HEK293 (cell line): ENCODE results near the gene DCTN4.

Experiments
- CTCF ChIA-PET: fragments of 350-600 bp; formaldehyde crosslinking; extraction: SDS; loops from one replicate; lab custom pipeline; 2021; ENCODE audit warnings: antibody characterized with exemption; lab: Yijun Ruan, JAX
- POLR2A ChIA-PET: fragments of 300-600 bp; formaldehyde crosslinking; extraction: SDS; loops from one replicate; lab custom pipeline; 2020; ENCODE audit warnings: antibody characterized with exemption, inconsistent platforms; lab: Yijun Ruan, JAX
- H3K27ac ChIP-seq: fragments of 200-500 bp; sonication (Bioruptor generic); 2 replicates; pipeline ENCODE4 v1.5.1; 2014; ENCODE audit warnings: low read depth, low read length, control low read depth, inconsistent platforms; ENCODE audit errors: extremely low read depth
- H3K36me3 ChIP-seq, 2 experiments: fragments of 200-500 bp in 1 of 2; sonication (Bioruptor generic) in 1 of 2; 1 replicate in 1 of 2; 2 replicates in 1 of 2; pipeline ENCODE4 v1.5.1; 2014 to 2017; ENCODE audit warnings: inconsistent platforms in 2 of 2, low read length in 2 of 2; ENCODE audit not compliant: control insufficient read depth in 2 of 2, insufficient read depth in 1 of 2
- H3K4me1 ChIP-seq: fragments of 200-500 bp; sonication (Bioruptor generic); 2 replicates; pipeline ENCODE4 v1.5.1; 2014; ENCODE audit warnings: mild to moderate bottlenecking, low read length, inconsistent platforms; ENCODE audit not compliant: control insufficient read depth, insufficient read depth
- H3K4me3 ChIP-seq: 2 replicates; pipeline ENCODE4 v1.5.1; 2011; ENCODE audit warnings: low read depth, mild to moderate bottlenecking, control low read depth, low read length, moderate library complexity
- H3K9me3 ChIP-seq: fragments of 200-500 bp; sonication (Bioruptor generic); 2 replicates; pipeline ENCODE4 v1.5.1; 2014; ENCODE audit warnings: low read depth, low read length, inconsistent platforms; ENCODE audit not compliant: control insufficient read depth, insufficient read depth
- FEZF1 ChIP-seq: fragments of 450-650 bp; formaldehyde crosslinking; IDR thresholded peaks from 2 replicates; pipeline ENCODE4 v1.5.1; 2016; ENCODE audit warnings: missing biosample characterization, missing genetic modification characterization
- HOXD13 ChIP-seq: sonication (generic); formaldehyde crosslinking; IDR thresholded peaks from 2 replicates; pipeline ENCODE4 v1.8.0; 2022; ENCODE audit warnings: missing genetic modification reagents, borderline replicate concordance
- IKZF3 ChIP-seq: fragments of 450-650 bp; IDR thresholded peaks from 2 replicates; pipeline ENCODE4 v1.5.0; 2018; ENCODE audit warnings: missing biosample characterization, mild to moderate bottlenecking, missing genetic modification characterization, moderate library complexity
- MEIS1 ChIP-seq: sonication (generic); formaldehyde crosslinking; IDR thresholded peaks from 2 replicates; pipeline ENCODE4 v1.8.1; 2022; ENCODE audit warnings: missing genetic modification reagents, mild to moderate bottlenecking, borderline replicate concordance
- SP3 ChIP-seq: fragments of 450-650 bp; formaldehyde crosslinking; IDR thresholded peaks from 2 replicates; pipeline ENCODE4 v1.5.1; 2016; ENCODE audit warnings: missing biosample characterization, missing genetic modification characterization
- YY1 ChIP-seq: fragments of 450-650 bp; formaldehyde crosslinking; IDR thresholded peaks from 2 replicates; pipeline ENCODE4 v1.5.1; 2018; ENCODE audit warnings: missing biosample characterization, missing genetic modification characterization
- ZNF239 ChIP-seq: fragments of 450-650 bp; formaldehyde crosslinking; IDR thresholded peaks from 2 replicates; pipeline ENCODE4 v1.5.1; 2016; ENCODE audit warnings: missing biosample characterization, missing genetic modification characterization
- ZNF394 ChIP-seq: fragments of 450-650 bp; formaldehyde crosslinking; IDR thresholded peaks from 2 replicates; pipeline ENCODE4 v1.5.1; 2016; ENCODE audit warnings: missing biosample characterization, missing genetic modification characterization, mild to moderate bottlenecking, moderate library complexity, borderline replicate concordance
- ZNF670 ChIP-seq: fragments of 450-650 bp; formaldehyde crosslinking; IDR thresholded peaks from 2 replicates; pipeline ENCODE4 v1.5.1; 2016; ENCODE audit warnings: missing biosample characterization, missing genetic modification characterization, low read depth
- ZNF791 ChIP-seq: fragments of 450-650 bp; formaldehyde crosslinking; IDR thresholded peaks from 2 replicates; pipeline ENCODE4 v1.5.1; 2016; ENCODE audit warnings: missing biosample characterization, missing genetic modification characterization
- ZNF837 ChIP-seq: fragments of 450-650 bp; formaldehyde crosslinking; IDR thresholded peaks from 2 replicates; pipeline ENCODE4 v1.5.1; 2016; ENCODE audit warnings: missing biosample characterization, missing genetic modification characterization
- ZSCAN30 ChIP-seq: fragments of 450-650 bp; IDR thresholded peaks from 2 replicates; pipeline ENCODE4 v1.5.1; 2018; ENCODE audit warnings: missing biosample characterization, mild to moderate bottlenecking, missing genetic modification characterization, moderate library complexity
- TF ChIP-seq, protein P1 (sequence below): fragments of 450-650 bp; IDR thresholded peaks from 2 replicates; pipeline ENCODE4 v1.5.1; 2018; ENCODE audit warnings: missing biosample characterization, missing genetic modification characterization
- TF ChIP-seq, protein P2 (sequence below): fragments of 450-650 bp; formaldehyde crosslinking; IDR thresholded peaks from 2 replicates; pipeline ENCODE4 v1.5.1; 2016; ENCODE audit warnings: missing biosample characterization, missing genetic modification characterization
- TF ChIP-seq, protein P3 (sequence below): fragments of 450-650 bp; formaldehyde crosslinking; IDR thresholded peaks from 2 replicates; pipeline ENCODE4 v1.5.1; 2016; ENCODE audit warnings: missing biosample characterization, missing genetic modification characterization
- TF ChIP-seq, protein P4 (sequence below): fragments of 450-650 bp; formaldehyde crosslinking; IDR thresholded peaks from 2 replicates; pipeline ENCODE4 v1.5.1; 2017; ENCODE audit warnings: missing biosample characterization, missing genetic modification characterization
- TF ChIP-seq, protein P5 (sequence below): fragments of 450-650 bp; formaldehyde crosslinking; IDR thresholded peaks from 2 replicates; pipeline ENCODE4 v1.5.1; 2016; ENCODE audit warnings: missing biosample characterization, missing genetic modification characterization
- TF ChIP-seq, protein P6 (sequence below): fragments of 450-650 bp; formaldehyde crosslinking; IDR thresholded peaks from 2 replicates; pipeline ENCODE4 v1.5.1; 2016; ENCODE audit warnings: missing biosample characterization, missing genetic modification characterization
- TF ChIP-seq, protein P7 (sequence below): fragments of 450-650 bp; formaldehyde crosslinking; IDR thresholded peaks from 2 replicates; pipeline ENCODE4 v1.5.1; 2016; ENCODE audit warnings: missing biosample characterization, missing genetic modification characterization, low read depth
- TF ChIP-seq, protein P8 (sequence below): fragments of 450-650 bp; formaldehyde crosslinking; IDR thresholded peaks from 2 replicates; pipeline ENCODE4 v1.5.1; 2017; ENCODE audit warnings: missing biosample characterization, missing genetic modification characterization

Gene DCTN4

DNA sequence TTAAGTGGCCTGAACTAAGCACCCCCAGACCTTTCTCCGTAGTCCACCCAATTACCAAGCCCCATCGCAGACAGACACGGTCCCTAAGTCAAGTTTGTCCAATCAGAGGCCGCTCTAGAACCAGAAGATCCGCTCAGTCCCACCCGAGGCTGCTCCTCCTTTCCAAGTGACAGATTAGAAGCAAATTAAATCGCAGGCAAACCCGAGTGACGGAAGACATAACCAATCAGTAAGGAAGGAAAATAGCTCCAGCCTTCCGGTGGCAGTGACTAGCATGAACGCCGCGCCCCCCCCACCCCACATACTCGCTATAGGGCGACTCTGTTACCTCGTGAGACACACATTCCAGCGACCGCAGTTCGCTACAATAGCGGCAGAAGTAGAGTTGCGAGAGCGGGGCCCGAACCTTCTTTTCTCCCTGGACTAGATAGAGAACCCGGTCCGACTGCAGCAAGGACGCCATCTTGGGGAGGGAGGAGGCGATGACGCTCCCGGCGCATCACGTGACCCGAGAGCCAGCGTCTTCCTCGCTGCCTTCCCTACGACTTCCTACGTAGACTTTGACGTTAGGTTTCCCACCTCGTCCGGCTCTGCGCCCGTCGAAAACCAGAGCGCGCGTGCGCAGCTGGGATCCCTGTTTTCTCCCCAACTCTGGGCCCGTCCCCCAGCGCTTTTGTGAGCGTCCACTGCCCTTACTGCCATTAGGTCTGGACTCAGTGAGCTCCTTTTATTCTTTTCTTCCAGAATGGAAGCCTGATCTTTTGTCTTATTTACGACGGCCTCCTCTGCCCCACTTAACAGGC, at the start of gene DCTN4:
TSS of gene DCTN4 (minus strand) at position 487 of the 803 bp plus-strand sequence. CDS start at position 463, 24 bp downstream.
- Histone ChIP-seq H3K27ac (peak within 1 kb of the TSS; percentile 77), H3K36me3 (peaks cover 27% of the 10 kb centered on the region in 2 experiments), H3K9me3 (no peaks in the 10 kb centered on the region), H3K4me3 (peak within 1 kb of the TSS; percentile 61), H3K4me1 (peaks cover 12% of the 10 kb centered on the region)
- ChIA-PET CTCF (interaction anchor here (0.5 to 2.9 kb wide), 7 partner anchors 14 to 356 kb away, joined by 3 to 10 read pairs (median 3); partner anchors contain the start of gene IRGM), POLR2A (interaction anchor here (0.6 to 1.9 kb wide), 12 partner anchors 8 to 952 kb away, joined by 3 to 11 read pairs (median 4); partner anchors contain the start of genes RBM22 and SMIM3)
- TF ChIP-seq ZSCAN30 (tag by site-specific recombination) (peak; percentile 50), ZNF791 (no peak), MEIS1 (CRISPR knock-in tag) (no peak), IKZF3 (tag by site-specific recombination) (peak; percentile 91), ZNF670 (tag by site-specific recombination) (no peak), ZNF837 (tag by site-specific recombination) (no peak), ZNF239 (tag by site-specific recombination) (no peak), ZNF394 (tag by site-specific recombination) (peak; percentile 75), HOXD13 (CRISPR knock-in tag) (no peak), SP3 (tag by site-specific recombination) (peak; percentile 86), YY1 (tag by site-specific recombination) (peak; percentile 95), FEZF1 (tag by site-specific recombination) (no peak)
- TF ChIP-seq, protein P1, sequence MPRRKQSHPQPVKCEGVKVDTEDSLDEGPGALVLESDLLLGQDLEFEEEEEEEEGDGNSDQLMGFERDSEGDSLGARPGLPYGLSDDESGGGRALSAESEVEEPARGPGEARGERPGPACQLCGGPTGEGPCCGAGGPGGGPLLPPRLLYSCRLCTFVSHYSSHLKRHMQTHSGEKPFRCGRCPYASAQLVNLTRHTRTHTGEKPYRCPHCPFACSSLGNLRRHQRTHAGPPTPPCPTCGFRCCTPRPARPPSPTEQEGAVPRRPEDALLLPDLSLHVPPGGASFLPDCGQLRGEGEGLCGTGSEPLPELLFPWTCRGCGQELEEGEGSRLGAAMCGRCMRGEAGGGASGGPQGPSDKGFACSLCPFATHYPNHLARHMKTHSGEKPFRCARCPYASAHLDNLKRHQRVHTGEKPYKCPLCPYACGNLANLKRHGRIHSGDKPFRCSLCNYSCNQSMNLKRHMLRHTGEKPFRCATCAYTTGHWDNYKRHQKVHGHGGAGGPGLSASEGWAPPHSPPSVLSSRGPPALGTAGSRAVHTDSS = peak; percentile 92
- TF ChIP-seq, protein P2, sequence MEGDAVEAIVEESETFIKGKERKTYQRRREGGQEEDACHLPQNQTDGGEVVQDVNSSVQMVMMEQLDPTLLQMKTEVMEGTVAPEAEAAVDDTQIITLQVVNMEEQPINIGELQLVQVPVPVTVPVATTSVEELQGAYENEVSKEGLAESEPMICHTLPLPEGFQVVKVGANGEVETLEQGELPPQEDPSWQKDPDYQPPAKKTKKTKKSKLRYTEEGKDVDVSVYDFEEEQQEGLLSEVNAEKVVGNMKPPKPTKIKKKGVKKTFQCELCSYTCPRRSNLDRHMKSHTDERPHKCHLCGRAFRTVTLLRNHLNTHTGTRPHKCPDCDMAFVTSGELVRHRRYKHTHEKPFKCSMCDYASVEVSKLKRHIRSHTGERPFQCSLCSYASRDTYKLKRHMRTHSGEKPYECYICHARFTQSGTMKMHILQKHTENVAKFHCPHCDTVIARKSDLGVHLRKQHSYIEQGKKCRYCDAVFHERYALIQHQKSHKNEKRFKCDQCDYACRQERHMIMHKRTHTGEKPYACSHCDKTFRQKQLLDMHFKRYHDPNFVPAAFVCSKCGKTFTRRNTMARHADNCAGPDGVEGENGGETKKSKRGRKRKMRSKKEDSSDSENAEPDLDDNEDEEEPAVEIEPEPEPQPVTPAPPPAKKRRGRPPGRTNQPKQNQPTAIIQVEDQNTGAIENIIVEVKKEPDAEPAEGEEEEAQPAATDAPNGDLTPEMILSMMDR (tag by site-specific recombination) = peak; percentile 74
- TF ChIP-seq, protein P3, sequence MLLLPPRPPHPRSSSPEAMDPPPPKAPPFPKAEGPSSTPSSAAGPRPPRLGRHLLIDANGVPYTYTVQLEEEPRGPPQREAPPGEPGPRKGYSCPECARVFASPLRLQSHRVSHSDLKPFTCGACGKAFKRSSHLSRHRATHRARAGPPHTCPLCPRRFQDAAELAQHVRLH = peak; percentile 58; the same call in 1 of the 2 replicates
- TF ChIP-seq, protein P4, sequence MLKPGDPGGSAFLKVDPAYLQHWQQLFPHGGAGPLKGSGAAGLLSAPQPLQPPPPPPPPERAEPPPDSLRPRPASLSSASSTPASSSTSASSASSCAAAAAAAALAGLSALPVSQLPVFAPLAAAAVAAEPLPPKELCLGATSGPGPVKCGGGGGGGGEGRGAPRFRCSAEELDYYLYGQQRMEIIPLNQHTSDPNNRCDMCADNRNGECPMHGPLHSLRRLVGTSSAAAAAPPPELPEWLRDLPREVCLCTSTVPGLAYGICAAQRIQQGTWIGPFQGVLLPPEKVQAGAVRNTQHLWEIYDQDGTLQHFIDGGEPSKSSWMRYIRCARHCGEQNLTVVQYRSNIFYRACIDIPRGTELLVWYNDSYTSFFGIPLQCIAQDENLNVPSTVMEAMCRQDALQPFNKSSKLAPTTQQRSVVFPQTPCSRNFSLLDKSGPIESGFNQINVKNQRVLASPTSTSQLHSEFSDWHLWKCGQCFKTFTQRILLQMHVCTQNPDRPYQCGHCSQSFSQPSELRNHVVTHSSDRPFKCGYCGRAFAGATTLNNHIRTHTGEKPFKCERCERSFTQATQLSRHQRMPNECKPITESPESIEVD (tag by site-specific recombination) = peak; percentile 34; the same call in 1 of the 2 replicates
- TF ChIP-seq, protein P5, sequence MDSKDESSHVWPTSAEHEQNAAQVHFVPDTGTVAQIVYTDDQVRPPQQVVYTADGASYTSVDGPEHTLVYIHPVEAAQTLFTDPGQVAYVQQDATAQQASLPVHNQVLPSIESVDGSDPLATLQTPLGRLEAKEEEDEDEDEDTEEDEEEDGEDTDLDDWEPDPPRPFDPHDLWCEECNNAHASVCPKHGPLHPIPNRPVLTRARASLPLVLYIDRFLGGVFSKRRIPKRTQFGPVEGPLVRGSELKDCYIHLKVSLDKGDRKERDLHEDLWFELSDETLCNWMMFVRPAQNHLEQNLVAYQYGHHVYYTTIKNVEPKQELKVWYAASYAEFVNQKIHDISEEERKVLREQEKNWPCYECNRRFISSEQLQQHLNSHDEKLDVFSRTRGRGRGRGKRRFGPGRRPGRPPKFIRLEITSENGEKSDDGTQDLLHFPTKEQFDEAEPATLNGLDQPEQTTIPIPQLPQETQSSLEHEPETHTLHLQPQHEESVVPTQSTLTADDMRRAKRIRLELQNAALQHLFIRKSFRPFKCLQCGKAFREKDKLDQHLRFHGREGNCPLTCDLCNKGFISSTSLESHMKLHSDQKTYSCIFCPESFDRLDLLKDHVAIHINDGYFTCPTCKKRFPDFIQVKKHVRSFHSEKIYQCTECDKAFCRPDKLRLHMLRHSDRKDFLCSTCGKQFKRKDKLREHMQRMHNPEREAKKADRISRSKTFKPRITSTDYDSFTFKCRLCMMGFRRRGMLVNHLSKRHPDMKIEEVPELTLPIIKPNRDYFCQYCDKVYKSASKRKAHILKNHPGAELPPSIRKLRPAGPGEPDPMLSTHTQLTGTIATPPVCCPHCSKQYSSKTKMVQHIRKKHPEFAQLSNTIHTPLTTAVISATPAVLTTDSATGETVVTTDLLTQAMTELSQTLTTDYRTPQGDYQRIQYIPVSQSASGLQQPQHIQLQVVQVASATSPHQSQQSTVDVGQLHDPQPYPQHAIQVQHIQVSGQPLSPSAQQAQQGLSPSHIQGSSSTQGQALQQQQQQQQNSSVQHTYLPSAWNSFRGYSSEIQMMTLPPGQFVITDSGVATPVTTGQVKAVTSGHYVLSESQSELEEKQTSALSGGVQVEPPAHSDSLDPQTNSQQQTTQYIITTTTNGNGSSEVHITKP (tag by site-specific recombination) = no peak; the same call in 1 of the 2 replicates
- TF ChIP-seq, protein P6, sequence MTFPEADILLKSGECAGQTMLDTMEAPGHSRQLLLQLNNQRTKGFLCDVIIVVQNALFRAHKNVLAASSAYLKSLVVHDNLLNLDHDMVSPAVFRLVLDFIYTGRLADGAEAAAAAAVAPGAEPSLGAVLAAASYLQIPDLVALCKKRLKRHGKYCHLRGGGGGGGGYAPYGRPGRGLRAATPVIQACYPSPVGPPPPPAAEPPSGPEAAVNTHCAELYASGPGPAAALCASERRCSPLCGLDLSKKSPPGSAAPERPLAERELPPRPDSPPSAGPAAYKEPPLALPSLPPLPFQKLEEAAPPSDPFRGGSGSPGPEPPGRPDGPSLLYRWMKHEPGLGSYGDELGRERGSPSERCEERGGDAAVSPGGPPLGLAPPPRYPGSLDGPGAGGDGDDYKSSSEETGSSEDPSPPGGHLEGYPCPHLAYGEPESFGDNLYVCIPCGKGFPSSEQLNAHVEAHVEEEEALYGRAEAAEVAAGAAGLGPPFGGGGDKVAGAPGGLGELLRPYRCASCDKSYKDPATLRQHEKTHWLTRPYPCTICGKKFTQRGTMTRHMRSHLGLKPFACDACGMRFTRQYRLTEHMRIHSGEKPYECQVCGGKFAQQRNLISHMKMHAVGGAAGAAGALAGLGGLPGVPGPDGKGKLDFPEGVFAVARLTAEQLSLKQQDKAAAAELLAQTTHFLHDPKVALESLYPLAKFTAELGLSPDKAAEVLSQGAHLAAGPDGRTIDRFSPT (tag by site-specific recombination) = no peak
- TF ChIP-seq, protein P7, sequence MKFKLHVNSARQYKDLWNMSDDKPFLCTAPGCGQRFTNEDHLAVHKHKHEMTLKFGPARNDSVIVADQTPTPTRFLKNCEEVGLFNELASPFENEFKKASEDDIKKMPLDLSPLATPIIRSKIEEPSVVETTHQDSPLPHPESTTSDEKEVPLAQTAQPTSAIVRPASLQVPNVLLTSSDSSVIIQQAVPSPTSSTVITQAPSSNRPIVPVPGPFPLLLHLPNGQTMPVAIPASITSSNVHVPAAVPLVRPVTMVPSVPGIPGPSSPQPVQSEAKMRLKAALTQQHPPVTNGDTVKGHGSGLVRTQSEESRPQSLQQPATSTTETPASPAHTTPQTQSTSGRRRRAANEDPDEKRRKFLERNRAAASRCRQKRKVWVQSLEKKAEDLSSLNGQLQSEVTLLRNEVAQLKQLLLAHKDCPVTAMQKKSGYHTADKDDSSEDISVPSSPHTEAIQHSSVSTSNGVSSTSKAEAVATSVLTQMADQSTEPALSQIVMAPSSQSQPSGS (tag by site-specific recombination) = no peak
- TF ChIP-seq, protein P8, sequence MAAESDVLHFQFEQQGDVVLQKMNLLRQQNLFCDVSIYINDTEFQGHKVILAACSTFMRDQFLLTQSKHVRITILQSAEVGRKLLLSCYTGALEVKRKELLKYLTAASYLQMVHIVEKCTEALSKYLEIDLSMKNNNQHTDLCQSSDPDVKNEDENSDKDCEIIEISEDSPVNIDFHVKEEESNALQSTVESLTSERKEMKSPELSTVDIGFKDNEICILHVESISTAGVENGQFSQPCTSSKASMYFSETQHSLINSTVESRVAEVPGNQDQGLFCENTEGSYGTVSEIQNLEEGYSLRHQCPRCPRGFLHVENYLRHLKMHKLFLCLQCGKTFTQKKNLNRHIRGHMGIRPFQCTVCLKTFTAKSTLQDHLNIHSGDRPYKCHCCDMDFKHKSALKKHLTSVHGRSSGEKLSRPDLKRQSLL (tag by site-specific recombination) = peak; percentile 69; the same call in 1 of the 2 replicates
